ENCODE results near the gene SMARCC2. TPM values are rescaled to one million over a fixed set of nuclear protein-coding genes. Genes with fewer than 3 reads are reported as not detected.
A peak's percentile ranks its signal among the peaks of the same experiment; 100 is the strongest.

Gene SMARCC2
- total and polyA plus RNA-seq, 2 of the 13 experiments (the other 11 are each of a cell fraction or from before 2014, with no cell fraction given): 21.3 to 24.1 TPM

DNA sequence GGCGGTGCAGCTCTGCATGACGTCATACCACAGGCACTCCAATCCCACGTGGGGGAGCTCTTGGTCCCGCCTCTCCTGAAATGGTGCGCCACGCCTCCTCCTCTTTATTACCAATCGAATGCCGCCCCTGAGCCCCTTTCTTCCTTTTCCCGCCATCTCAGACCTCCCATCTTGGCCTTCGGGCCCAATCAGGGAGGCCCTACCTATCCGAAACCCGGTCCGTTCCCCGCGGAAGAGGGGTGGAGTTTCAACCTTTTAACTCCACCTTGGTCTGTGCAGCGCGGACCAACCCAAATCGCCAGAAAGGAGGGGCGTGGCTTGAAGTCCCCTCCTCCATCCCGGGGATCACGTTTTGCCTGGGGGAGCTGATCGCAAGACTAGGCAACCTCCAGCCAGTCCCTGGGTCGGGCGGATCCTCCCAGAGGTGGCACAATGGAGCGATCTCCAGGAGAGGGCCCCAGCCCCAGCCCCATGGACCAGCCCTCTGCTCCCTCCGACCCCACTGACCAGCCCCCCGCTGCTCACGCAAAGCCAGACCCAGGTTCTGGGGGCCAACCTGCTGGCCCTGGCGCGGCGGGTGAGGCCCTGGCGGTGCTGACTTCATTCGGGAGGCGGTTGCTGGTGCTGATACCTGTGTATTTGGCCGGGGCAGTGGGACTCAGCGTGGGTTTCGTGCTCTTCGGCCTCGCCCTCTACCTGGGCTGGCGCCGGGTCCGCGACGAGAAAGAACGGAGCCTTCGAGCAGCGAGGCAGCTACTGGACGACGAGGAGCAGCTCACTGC, 61.2 kb downstream of the SMARCC2 start, which contains the start of gene ESYT1 (continued):
- TF ChIP-seq, protein P1, sequence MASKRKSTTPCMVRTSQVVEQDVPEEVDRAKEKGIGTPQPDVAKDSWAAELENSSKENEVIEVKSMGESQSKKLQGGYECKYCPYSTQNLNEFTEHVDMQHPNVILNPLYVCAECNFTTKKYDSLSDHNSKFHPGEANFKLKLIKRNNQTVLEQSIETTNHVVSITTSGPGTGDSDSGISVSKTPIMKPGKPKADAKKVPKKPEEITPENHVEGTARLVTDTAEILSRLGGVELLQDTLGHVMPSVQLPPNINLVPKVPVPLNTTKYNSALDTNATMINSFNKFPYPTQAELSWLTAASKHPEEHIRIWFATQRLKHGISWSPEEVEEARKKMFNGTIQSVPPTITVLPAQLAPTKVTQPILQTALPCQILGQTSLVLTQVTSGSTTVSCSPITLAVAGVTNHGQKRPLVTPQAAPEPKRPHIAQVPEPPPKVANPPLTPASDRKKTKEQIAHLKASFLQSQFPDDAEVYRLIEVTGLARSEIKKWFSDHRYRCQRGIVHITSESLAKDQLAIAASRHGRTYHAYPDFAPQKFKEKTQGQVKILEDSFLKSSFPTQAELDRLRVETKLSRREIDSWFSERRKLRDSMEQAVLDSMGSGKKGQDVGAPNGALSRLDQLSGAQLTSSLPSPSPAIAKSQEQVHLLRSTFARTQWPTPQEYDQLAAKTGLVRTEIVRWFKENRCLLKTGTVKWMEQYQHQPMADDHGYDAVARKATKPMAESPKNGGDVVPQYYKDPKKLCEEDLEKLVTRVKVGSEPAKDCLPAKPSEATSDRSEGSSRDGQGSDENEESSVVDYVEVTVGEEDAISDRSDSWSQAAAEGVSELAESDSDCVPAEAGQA (IDR thresholded peaks at IDR 0.05; ENCODE audit: low read depth): no peak
- TF ChIP-seq, protein P1 (CRISPR knock-in tag; IDR thresholded peaks at IDR 0.05; ENCODE audit: borderline replicate concordance): 0 out of 2 replicates have a peak, but pooled peaks have one; percentile 12
- TF ChIP-seq, protein P2, sequence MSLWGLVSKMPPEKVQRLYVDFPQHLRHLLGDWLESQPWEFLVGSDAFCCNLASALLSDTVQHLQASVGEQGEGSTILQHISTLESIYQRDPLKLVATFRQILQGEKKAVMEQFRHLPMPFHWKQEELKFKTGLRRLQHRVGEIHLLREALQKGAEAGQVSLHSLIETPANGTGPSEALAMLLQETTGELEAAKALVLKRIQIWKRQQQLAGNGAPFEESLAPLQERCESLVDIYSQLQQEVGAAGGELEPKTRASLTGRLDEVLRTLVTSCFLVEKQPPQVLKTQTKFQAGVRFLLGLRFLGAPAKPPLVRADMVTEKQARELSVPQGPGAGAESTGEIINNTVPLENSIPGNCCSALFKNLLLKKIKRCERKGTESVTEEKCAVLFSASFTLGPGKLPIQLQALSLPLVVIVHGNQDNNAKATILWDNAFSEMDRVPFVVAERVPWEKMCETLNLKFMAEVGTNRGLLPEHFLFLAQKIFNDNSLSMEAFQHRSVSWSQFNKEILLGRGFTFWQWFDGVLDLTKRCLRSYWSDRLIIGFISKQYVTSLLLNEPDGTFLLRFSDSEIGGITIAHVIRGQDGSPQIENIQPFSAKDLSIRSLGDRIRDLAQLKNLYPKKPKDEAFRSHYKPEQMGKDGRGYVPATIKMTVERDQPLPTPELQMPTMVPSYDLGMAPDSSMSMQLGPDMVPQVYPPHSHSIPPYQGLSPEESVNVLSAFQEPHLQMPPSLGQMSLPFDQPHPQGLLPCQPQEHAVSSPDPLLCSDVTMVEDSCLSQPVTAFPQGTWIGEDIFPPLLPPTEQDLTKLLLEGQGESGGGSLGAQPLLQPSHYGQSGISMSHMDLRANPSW (CRISPR knock-in tag; IDR thresholded peaks at IDR 0.05; ENCODE audit: borderline replicate concordance): no peak
- TF ChIP-seq TARDBP (CRISPR knock-in tag; IDR thresholded peaks at IDR 0.05): no peak
- TF ChIP-seq MED1 (CRISPR knock-in tag; IDR thresholded peaks at IDR 0.05): no peak; the same call in 1 of the 2 replicates
- no peak for TF ChIP-seq GFI1 (CRISPR knock-in tag; IDR thresholded peaks at IDR 0.05; ENCODE audit: borderline replicate concordance)
- TF ChIP-seq, protein P3, sequence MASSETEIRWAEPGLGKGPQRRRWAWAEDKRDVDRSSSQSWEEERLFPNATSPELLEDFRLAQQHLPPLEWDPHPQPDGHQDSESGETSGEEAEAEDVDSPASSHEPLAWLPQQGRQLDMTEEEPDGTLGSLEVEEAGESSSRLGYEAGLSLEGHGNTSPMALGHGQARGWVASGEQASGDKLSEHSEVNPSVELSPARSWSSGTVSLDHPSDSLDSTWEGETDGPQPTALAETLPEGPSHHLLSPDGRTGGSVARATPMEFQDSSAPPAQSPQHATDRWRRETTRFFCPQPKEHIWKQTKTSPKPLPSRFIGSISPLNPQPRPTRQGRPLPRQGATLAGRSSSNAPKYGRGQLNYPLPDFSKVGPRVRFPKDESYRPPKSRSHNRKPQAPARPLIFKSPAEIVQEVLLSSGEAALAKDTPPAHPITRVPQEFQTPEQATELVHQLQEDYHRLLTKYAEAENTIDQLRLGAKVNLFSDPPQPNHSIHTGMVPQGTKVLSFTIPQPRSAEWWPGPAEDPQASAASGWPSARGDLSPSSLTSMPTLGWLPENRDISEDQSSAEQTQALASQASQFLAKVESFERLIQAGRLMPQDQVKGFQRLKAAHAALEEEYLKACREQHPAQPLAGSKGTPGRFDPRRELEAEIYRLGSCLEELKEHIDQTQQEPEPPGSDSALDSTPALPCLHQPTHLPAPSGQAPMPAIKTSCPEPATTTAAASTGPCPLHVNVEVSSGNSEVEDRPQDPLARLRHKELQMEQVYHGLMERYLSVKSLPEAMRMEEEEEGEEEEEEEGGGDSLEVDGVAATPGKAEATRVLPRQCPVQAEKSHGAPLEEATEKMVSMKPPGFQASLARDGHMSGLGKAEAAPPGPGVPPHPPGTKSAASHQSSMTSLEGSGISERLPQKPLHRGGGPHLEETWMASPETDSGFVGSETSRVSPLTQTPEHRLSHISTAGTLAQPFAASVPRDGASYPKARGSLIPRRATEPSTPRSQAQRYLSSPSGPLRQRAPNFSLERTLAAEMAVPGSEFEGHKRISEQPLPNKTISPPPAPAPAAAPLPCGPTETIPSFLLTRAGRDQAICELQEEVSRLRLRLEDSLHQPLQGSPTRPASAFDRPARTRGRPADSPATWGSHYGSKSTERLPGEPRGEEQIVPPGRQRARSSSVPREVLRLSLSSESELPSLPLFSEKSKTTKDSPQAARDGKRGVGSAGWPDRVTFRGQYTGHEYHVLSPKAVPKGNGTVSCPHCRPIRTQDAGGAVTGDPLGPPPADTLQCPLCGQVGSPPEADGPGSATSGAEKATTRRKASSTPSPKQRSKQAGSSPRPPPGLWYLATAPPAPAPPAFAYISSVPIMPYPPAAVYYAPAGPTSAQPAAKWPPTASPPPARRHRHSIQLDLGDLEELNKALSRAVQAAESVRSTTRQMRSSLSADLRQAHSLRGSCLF (CRISPR knock-in tag; IDR thresholded peaks at IDR 0.05; ENCODE audit: borderline replicate concordance): no peak
- no peak for TF ChIP-seq SOX13 (IDR thresholded peaks at IDR 0.05)
- TF ChIP-seq SOX13 (CRISPR knock-in tag; conservative IDR thresholded peaks at IDR 0.05 in 1 of 2, IDR thresholded peaks at IDR 0.05 in 1 of 2): peak in 1 of 2 experiments; percentile 13; a peak in 1 of 4 replicates
- TF ChIP-seq NRL (CRISPR knock-in tag; IDR thresholded peaks at IDR 0.05; ENCODE audit: borderline replicate concordance): 0 out of 2 replicates have a peak, but pooled peaks have one; percentile 54
- TF ChIP-seq, protein P4, sequence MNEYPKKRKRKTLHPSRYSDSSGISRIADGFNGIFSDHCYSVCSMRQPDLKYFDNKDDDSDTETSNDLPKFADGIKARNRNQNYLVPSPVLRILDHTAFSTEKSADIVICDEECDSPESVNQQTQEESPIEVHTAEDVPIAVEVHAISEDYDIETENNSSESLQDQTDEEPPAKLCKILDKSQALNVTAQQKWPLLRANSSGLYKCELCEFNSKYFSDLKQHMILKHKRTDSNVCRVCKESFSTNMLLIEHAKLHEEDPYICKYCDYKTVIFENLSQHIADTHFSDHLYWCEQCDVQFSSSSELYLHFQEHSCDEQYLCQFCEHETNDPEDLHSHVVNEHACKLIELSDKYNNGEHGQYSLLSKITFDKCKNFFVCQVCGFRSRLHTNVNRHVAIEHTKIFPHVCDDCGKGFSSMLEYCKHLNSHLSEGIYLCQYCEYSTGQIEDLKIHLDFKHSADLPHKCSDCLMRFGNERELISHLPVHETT (CRISPR knock-in tag; conservative IDR thresholded peaks at IDR 0.05): no peak
- peak; percentile 88 for TF ChIP-seq ZFX (CRISPR knock-in tag; IDR thresholded peaks at IDR 0.05; ENCODE audit: low read depth)
